DMS153 treated with DMSO at 0.1 percent for 48 hours (cell line): ENCODE results near the gene ZNF287.
A peak's percentile ranks its signal among the peaks of the same experiment; 100 is the strongest.
"Not testable (repeated sequence)": the region's sequence is repeated elsewhere in the genome, so short reads cannot be mapped to it uniquely, and the experiment has no call there.

ENCODE experiments used
- DNase-seq: peaks from one replicate; lab custom pipeline; 2025; ENCODE audit not compliant: unreplicated experiment; lab: John Stamatoyannopoulos, UW

ZNF287 gene

GRCh38 chr17:16568541-16569357 lies at the start of gene ZNF287:
TSS of gene ZNF287 (minus strand) at chr17:16569204. CDS start at chr17:16567731, 1,473 bp downstream.
- peak; percentile 37 for DNase-seq

- no peak for DNase-seq
Measured at GRCh38 chr17:16617481-16618060, 48.6 kb upstream of the ZNF287 start.

DNA sequence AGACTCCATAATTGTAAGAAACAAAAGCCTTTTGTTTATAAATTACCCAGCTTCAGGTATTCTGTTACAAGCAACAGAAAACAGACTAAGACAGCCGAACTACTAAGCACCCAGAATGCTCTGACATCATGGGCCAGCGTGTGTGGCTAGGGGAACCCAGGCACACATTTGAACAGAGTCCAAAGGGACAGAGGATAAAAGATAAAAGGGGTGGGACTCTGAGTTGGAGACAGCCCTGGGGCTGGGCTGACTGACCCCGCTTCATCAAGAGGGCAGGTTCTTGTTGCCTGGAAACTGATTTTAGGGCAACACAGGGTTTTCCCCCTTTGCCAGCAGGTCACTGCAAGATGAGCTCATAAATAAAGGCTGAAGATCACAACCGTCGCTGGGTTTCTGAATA lies 30.5 kb upstream of the ZNF287 start:
- no peak for DNase-seq

- no peak for DNase-seq
Measured at GRCh38 chr17:16593356-16594102, 24.5 kb upstream of the ZNF287 start.

DNA sequence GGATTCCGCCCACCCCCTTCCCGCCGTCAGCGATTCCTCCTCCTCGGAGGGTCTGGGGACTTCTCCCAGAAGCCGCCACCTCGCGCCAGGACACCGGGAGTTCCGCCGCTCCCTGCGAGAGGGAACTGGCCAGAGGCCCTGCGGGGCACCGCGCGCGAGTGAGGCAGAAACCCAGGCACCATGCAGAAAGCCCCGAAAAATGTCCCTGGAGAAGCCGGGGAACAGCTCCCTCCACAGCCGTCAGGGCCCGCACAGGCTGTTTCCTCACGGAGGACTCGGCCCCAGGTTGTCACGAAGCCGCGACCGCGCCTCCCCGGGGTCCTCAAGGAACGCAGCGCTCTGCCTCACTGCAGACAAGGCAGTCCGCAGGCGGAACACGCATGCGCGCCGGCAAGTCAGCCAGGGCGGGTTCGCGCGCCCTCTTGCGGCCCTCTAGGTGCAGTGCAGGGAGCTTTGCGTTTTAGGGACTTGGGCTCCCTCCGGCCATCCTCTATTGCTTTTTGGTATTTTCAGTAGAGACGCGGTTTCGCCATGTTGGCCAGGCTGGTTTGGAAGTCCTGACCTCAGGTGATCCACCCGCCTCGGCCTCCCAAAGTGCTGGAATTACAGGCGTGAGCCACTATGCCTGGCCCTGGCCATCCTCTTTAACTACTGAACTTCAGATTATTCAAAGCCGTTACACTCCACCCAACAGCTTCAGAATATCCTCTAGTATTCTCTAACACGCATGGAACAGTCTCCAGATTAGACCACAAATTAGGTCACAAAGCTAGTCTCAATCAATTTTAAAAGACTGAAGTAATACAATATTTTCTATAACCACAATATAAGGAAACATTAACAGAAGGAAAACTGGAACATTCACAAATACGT lies 20.3 kb upstream of the ZNF287 start:
- DNase-seq, result peak; percentile 43

DNA sequence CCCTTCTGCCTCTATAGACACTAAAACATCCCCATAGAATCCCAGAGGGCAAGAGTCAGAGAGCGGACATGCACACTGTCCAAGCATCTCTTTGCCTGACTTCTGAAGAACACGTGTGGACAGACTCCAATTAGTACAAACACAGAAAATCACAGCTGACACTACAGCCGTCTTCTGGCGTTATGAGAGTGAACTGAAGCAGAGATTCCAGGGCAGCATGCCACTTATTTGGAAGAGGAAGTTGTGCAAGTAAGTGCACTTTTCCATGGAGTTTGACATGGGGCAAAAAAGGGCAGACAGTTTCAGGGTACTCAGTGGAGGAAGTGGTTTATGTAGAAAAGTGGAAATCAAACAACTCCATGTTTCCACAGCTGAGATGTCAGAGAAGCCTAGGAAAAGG lies 16.8 kb upstream of the ZNF287 start:
- no peak for DNase-seq

GRCh38 chr17:16584273-16584995 lies 15.4 kb upstream of the ZNF287 start:
- DNase-seq, result peak; percentile 19

DNA sequence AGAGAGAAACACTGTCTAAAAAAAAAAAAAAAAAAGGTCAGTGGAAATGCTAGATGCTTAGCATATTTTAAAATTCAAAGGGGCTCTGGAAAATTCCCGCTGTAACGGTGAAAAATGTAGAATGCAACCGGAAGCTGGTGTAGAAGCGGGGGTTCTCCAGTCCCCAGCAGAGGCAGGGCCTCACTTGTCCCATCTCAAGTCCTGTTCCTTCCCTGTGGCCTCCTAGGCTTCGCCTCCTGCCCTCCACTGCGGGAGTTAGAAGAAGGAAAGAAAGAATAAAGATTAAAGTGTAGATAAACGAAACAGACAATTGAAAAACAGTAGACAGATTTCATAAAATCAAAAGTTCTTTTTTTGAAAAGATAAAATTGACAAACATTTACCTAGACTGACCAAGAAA lies 14.8 kb upstream of the ZNF287 start:
- no peak for DNase-seq

DNA sequence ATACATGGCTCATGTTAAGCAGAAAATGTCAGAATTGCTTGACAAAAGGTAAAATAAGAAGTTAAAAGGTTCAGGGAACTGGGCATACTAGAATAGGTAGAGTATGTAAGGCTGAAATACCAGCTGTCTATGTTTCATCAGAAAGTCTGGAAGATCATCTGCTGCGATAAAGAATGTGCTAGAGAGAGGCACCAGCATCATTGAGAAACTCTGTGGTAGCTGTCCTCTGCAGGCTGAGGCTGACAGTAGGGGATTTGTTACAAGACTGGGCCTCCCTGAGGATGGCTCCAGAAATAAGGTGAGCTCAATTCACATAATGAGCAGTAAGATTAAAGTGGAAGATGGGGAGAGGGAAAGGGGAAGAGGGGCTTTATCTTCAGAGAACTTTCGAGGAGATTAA lies 4.5 kb upstream of the ZNF287 start:
- no peak for DNase-seq

DNA sequence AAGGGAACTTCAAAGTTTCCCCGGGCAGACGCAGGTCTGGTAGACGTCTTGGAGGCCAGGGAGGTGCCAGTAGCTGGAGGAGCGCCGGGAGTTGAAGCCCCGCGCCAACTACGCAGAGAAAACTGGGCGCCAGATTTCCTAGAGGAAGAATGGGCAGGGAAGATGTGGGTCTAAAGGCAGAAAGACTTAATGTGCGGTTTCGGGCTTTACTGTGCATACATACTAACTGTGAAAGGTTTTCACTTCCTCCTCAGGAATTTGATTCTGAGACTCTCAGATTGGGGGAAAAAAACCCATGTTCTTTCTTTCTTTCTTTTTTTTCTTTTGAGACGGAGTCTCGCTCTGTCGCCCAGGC lies 331 bp upstream of the ZNF287 start:
- DNase-seq, result no peak

GRCh38 chr17:16552637-16553045 lies 16.4 kb downstream of the ZNF287 start:
- DNase-seq, result no peak

DNA sequence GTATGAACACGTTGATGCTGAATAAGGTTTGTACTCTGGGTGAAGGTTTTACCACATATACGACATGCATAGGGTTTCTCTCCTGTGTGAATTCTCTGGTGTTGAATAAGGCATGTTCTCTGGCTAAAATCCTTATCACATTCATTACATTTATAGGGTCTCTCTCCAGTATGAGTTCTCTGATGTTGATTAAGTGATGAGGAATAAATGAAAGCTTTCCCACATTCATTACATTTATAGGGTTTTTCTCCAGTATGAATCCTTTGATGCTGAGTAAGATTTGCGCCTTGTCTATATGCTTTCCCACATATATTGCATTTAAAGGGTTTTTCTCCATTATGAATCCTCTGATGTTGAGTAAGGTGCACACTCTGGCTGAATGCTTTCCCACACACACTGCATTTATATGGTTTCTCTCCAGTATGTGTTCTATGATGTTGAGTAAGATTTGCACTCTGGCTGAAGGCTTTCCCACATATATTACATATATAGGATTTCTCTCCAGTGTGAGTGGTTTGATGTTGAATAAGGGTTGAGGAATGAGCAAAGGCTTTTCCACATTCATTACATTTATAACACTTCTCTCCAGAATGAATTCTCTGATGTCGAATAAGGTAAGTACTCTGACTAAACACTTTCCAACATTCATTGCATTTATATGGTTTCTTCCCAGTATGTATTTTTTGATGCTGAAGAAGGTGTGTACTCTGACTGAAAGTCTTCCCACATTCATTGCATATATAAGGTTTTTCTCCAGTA lies 16.9 kb downstream of the ZNF287 start:
- DNase-seq, result no peak

DNA sequence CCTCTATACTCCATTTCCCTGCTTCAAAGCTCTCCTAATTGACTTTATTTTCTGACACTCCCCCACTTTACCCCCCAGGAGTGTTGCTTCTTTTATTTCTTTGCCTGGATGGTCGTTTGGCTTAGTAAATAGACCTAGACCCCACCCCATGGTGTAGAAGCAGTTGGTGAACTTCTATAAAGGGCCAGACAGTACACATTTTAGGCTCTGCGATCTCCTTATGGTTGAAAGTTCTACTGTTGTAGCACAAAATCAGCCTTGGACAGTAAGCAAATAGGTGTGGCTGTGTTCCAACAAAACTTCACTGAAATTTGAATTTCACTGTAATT lies 31.9 kb downstream of the ZNF287 start:
- no peak for DNase-seq

DNA sequence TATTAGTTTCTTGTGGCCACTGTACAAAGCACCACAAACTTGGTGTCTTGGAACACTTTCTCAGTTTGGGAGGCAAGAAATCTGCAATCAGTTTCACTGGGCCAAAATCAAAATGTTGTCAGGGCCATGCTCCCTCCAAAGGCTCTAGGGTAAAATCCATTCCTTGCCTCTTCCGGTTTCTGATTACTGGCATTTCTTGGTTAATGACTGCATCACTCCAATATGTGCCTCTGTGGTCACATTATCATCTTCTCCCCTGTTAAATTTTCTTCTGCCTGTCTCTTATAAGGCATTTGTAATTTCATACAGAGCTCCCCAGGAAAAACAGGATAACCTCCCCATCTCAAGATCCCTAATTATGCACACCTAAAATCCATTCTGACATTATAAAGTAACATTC lies 34.8 kb downstream of the ZNF287 start:
- DNase-seq, result no peak

- DNase-seq, result no peak
Measured at GRCh38 chr17:16529906-16530305, 39.1 kb downstream of the ZNF287 start.

GRCh38 chr17:16527298-16527697 lies 41.7 kb downstream of the ZNF287 start:
- no peak for DNase-seq

DNA sequence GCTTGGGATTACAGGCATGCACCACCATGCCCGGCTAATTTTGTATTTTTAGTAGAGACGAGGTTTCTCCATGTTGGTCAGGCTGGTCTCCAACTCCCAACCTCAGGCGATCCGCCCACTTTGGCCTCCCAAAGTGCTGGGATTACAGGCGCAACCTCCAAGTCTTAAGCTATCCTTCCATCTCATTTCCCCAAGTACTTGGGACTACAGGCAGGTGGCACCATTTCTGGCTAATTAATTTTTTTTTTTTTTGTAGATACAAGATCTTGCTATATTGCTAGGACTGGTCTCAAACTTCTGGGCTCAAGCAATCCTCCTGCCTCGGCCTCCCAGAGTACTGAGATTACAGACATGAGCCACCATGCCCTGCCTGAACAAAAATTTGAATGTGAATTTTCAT lies 43.4 kb downstream of the ZNF287 start:
- DNase-seq, result not testable (repeated sequence)

- DNase-seq, result peak; percentile 44
Measured at GRCh38 chr17:16521070-16521727, 47.8 kb downstream of the ZNF287 start.

DNA sequence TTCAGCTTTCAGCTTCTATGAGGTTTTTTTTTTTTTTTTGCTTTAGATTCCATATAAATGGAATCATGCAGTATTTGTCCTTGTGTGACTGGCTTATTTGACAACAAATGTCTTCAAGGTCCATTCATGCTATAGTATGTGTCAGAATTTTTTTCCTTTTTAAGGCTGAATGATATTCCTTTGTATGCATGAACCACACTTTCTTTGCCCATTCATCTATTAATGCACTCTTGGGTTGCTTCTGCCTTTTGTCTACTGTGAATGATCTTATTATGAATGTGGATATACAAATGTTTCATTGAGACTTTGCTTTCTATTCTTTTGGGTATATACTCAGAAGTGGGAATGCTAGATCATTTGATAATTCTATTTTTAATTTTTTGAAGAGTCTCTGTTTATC lies 50.0 kb downstream of the ZNF287 start:
- DNase-seq, result no peak
